Body of pancreas (tissue), 4 donors: ENCODE measurements around the gene THSD7B. TPM values are rescaled to one million over a fixed set of nuclear protein-coding genes. Genes with fewer than 3 reads are reported as not detected.
"Not testable (repeated sequence)": the region's sequence is repeated elsewhere in the genome, so short reads cannot be mapped to it uniquely, and the experiment has no call there.

Experiments
- ATAC-seq: fragments of 150-250 bp; one replicate; pipeline ENCODE4 v1.9.1; 2016
- DNase-seq, 4 donors: peaks; one replicate each; pipeline ENCODE4 v3.0.0-alpha.2; 2019
- H3K27ac ChIP-seq, 4 donors: fragments of 200-600 bp; sonication (generic); 1 replicate in 3 of 4; 2 replicates in 1 of 4; pipeline versions ENCODE4 v1.5.1 to v1.6.1; 2016 to 2019; ENCODE audit warnings: mild to moderate bottlenecking in 1 of 4, mixed read lengths in 1 of 4, moderate library complexity in 1 of 4
- H3K27me3 ChIP-seq, 2 donors: fragments of 200-600 bp; sonication (generic); one replicate each; pipeline ENCODE4 v1.6.0; 2016; ENCODE audit warnings: mild to moderate bottlenecking in 1 of 2
- H3K36me3 ChIP-seq, 2 donors: fragments of 200-600 bp; sonication (generic); replicated peaks in 1 of 2; 2 replicates each; pipeline ENCODE4 v1.5.1; 2016; ENCODE audit warnings: low read depth in 2 of 2; ENCODE audit not compliant: insufficient read depth in 1 of 2
- H3K4me1 ChIP-seq: fragments of 200-600 bp; sonication (generic); one replicate; pipeline ENCODE4 v1.6.0; 2016
- H3K4me3 ChIP-seq, 2 donors: fragments of 200-600 bp; sonication (generic); 1 replicate in 1 of 2; 2 replicates in 1 of 2; pipeline ENCODE4 v1.5.1; 2016 to 2019
- H3K9me3 ChIP-seq, 3 donors: fragments of 200-600 bp; sonication (generic); 1 replicate in 2 of 3; 2 replicates in 1 of 3; pipeline ENCODE4 v1.5.1; 2016
- CTCF ChIP-seq, 7 experiments: fragments of 450-650 bp in 4 of 7; fragments of 200-600 bp in 3 of 7; sonication (generic) in 3 of 7; IDR thresholded peaks; one replicate each; pipeline ENCODE4 v1.5.1; 2016 to 2019; ENCODE audit warnings: antibody characterized with exemption in 7 of 7
- POLR2A ChIP-seq, 3 donors: fragments of 450-650 bp; IDR thresholded peaks; one replicate each; pipeline ENCODE4 v1.6.1; 2016; ENCODE audit warnings: antibody characterized with exemption in 3 of 3, mild to moderate bottlenecking in 2 of 3
- WGBS, 2 donors: methylation state at CpG; one replicate each; pipeline ENCODE4 v1.1.5; 2017; 5-methylcytosine and 5-hydroxymethylcytosine counted together
- intact Hi-C: fragments of 100-400 bp; cut with DNase I; formaldehyde crosslinking; loops from one replicate; pipeline ENCODE4 v1.15.1; 2023
- total RNA-seq, 2 donors: library from RNA; depleted of rRNA; stranded (reverse); fragments of >200 nt; gene quantifications; one replicate each; pipeline ENCODE4 v1.1.0, GENCODE V29; 2016

THSD7B gene
- total RNA-seq, 2 donors from 2014 or later, result 0.26 to 0.33 TPM

GRCh38 chr2:136738044-136738443 lies 27.3 kb upstream of the THSD7B start:
- Histone ChIP-seq H3K27ac (no peak overlapping the region), H3K27me3 (no peaks in the 10 kb centered on the region), H3K4me3 (no peak overlapping the region), H3K9me3 (no peaks in the 10 kb centered on the region), H3K4me1 (no peaks in the 10 kb centered on the region), H3K36me3 (no peaks in the 10 kb centered on the region)
- 35 to 40% methylated on average over 2 of the region's 2 CpGs for WGBS, 2 donors
- DNase-seq (no peak), ATAC-seq (no peak)
- intact Hi-C loops, result no loop called here
- TF ChIP-seq POLR2A (IDR thresholded peaks at IDR 0.05) (no peak), CTCF (IDR thresholded peaks at IDR 0.05) (no peak)

GRCh38 chr2:136741471-136741870 lies 23.9 kb upstream of the THSD7B start:
- Histone ChIP-seq H3K36me3 (no peaks in the 10 kb centered on the region), H3K4me1 (no peaks in the 10 kb centered on the region), H3K9me3 (no peaks in the 10 kb centered on the region), H3K27me3 (no peaks in the 10 kb centered on the region), H3K27ac (no peak overlapping the region), H3K4me3 (no peak overlapping the region)
- TF ChIP-seq CTCF (IDR thresholded peaks at IDR 0.05), result no peak
- intact Hi-C loops, result no loop called here
- ATAC-seq, result no peak
- DNase-seq, result no peak
- 27% methylated on average over 2 of the region's 2 CpGs for WGBS, 2 donors

- no peaks in the 10 kb centered on the region for H3K4me1 ChIP-seq
- ATAC-seq, result no peak
- DNase-seq, result no peak
- intact Hi-C loops, result no loop called here
- TF ChIP-seq POLR2A (IDR thresholded peaks at IDR 0.05) (no peak), CTCF (IDR thresholded peaks at IDR 0.05) (no peak)
- H3K4me3 ChIP-seq, result no peak overlapping the region
- H3K27ac ChIP-seq, result no peak overlapping the region
- WGBS, 2 donors, result 75 to 86% methylated on average over 2 of the region's 2 CpGs
- no peaks in the 10 kb centered on the region for H3K27me3 ChIP-seq
- no peaks in the 10 kb centered on the region for H3K9me3 ChIP-seq
- no peaks in the 10 kb centered on the region for H3K36me3 ChIP-seq
These were observed 15.3 kb upstream of the THSD7B start for GRCh38 chr2:136750065-136750464.

- TF ChIP-seq POLR2A (IDR thresholded peaks at IDR 0.05) (no peak), CTCF (IDR thresholded peaks at IDR 0.05) (no peak)
- H3K27ac ChIP-seq, result no peak overlapping the region
- ATAC-seq (no peak), DNase-seq (no peak)
- intact Hi-C loops, result no loop called here
- no peak overlapping the region for H3K4me3 ChIP-seq
- H3K27me3 ChIP-seq, result no peaks in the 10 kb centered on the region
- 27 to 60% methylated on average over 2 of the region's 2 CpGs for WGBS, 2 donors
- H3K9me3 ChIP-seq, result no peaks in the 10 kb centered on the region
- no peaks in the 10 kb centered on the region for H3K4me1 ChIP-seq
- no peaks in the 10 kb centered on the region for H3K36me3 ChIP-seq
These were observed 13.9 kb upstream of the THSD7B start for GRCh38 chr2:136751406-136751805.

- H3K27me3 ChIP-seq, DNase-seq, H3K4me3 ChIP-seq, H3K9me3 ChIP-seq, H3K4me1 ChIP-seq, H3K36me3 ChIP-seq, ATAC-seq, H3K27ac ChIP-seq, intact Hi-C loops: not testable (repeated sequence)
- 91 to 100% methylated on average over 5 to 16 of the region's 22 CpGs for WGBS, 2 donors
These were observed 6.8 kb upstream of the THSD7B start for GRCh38 chr2:136758504-136758903.
